ENCODE results near the gene REEP5.
"Not testable (repeated sequence)": the region's sequence is repeated elsewhere in the genome, so short reads cannot be mapped to it uniquely, and the experiment has no call there.

GRCh38 chr5:112860571-112860928 is 61.5 kb downstream of the REEP5 start:
- not testable (repeated sequence) for TF ChIP-seq EZH2 (IDR thresholded peaks at IDR 0.05; ENCODE audit: low read length); CTCF (optimal IDR thresholded peaks at IDR 0.05 in 1 of 3, IDR thresholded peaks at IDR 0.05 in 1 of 3, conservative IDR thresholded peaks at IDR 0.05 in 1 of 3; ENCODE audit: extremely low read depth in 1 of 3, insufficient read depth in 2 of 3, low read length in 3 of 3)

Data from keratinocyte (primary cell).